Measurements from ENCODE around the gene DGKB.
"Not testable (repeated sequence)": the region's sequence is repeated elsewhere in the genome, so short reads cannot be mapped to it uniquely, and the experiment has no call there.

Gene DGKB

DNA sequence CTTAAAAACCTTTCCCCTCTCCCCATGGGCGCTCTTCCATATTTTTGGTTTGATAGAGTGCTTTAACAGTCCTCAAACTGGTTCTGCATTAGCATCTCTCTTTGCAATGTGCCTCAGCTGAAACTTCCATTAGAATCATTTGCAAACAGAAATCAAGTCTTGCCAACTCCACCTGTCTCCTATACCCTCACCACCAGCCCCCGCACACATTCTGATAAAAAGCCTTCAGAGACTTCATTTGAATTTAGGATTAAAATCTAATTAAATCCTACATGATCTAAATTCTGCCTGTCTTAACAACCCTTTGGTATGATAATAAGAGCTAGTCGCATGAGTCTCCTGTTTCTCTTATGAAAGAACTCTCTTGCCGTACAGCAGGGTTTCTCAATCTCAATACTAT, 528.2 kb downstream of the DGKB start:
- DNase-seq, result no peak

DNA sequence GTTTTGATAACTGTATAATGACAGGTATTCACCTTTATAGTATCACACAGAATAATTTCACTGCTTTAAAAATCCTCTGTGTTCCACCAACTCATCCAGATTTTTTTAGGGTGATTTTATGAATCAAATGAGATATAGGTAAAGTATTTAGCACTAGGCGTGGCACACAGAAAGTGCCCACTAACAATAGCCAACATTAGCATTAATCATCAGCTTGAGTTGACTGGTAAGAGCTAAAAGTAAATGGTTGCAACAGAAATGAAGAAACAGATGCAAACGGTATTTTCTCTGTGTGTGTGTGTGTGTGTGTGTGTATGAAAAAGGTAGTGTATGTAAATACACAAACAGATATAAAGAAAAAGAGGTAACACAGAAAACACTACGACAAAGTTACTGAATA, 534.3 kb downstream of the DGKB start:
- DNase-seq, result no peak

GRCh38 chr7:14351167-14351566, 551.4 kb downstream of the DGKB start:
- DNase-seq, result no peak

DNA sequence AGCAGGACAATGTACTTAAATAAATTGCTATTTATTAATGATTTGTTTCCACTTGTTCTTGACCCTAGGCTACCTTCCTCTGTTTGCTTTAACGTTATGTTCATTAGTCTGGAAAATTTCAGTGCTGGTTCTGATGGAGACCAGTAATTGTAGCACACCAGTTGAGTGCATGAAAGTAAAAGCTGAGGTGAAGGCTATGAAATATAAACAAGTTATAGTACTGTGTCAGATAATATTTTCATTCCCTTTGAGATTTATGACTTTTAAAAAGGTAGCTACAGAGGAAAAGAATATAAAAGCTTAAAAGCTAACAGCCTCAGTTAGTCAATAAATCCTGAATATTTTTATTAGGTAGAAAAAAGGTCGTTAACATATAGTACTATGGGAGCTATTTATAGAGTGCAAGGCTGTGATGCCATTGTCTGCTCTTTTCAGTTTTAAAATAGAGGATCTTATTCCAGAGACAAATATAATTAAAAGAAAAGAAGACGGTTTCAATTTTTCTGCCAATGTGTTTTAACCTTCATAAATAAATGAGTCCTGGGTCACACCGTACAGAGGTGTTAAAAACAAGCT, 561.3 kb downstream of the DGKB start:
- no peak for DNase-seq

GRCh38 chr7:14340393-14341074, 562.0 kb downstream of the DGKB start:
- DNase-seq, result no peak

- no peak for DNase-seq
Measured at GRCh38 chr7:14339861-14340260, 562.7 kb downstream of the DGKB start.

DNA sequence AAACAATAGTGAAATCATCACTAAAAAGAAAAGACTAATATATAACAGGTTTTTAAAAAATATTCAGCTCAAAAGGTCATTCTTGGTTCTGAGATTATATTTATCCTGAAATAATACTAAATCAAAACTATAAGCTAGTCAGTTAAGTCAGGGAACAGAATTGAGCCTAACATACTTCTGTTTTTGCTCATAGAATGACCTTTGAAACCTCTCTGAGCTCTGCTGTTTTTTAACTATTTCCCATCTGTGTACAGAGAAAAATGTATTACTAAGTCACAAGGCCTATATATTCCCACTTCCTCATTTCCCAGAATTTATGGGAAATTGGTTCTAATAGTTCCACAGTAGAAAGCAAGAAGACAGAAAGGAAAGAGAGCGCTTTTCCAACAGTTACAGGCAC, 566.3 kb downstream of the DGKB start:
- DNase-seq, result no peak

DNA sequence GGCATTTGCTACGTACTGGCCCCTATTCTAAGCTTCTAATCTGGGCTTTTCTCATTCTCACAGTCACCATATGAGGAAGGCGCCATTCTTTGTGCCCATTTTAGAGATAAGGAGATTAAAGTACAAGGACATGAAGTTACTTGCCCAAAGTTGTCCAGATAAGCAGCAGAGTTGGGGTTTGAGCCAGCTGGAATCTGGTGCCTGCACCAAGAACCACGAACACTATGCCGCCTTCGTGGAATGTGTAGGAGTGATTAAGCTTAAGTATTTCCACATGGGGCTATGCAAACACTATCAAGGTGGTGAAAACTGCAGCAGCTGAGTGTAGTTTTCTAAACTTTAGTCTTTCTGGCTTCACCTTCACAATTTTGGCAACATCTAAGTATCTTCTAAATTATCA, 570.4 kb downstream of the DGKB start:
- DNase-seq, result no peak

GRCh38 chr7:14324767-14325166, 577.8 kb downstream of the DGKB start:
- DNase-seq, result no peak

DNA sequence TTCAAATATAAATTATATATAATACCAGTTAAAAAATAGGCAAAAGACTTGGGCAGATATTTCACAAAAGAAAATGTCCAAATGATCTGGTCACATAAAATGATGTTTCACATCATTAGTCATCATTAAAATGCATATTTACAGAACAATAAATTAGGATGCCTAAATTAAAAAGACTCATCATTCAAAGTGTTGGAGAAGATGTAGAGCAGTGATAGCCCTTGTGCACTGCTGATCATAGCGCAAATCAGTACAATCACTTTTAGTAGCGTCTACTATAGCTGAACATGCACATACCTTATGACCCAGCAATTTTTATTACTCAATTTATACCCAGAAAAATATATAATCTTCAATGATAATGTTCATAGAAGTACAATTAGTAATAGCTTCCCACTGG, 579.8 kb downstream of the DGKB start:
- DNase-seq, result no peak

DNA sequence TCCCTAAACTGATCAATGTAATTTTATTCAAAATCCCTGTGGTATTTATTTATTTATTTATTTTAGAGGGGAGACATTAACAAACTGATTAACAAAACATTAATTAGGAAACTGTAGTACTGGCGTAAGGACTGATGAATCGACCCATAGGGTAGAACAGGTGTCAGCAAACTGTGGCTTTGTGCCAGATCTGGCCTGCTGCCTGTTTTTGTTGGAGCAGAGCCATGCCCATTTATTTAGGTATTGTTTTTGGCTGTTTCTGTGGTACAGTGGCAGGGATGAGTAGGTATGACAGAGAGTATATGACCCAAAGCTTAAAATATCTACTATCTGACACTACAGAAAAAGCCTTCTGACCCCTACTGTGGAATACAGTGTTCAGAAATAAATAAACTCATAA, 580.6 kb downstream of the DGKB start:
- no peak for DNase-seq

- DNase-seq, result no peak
Measured at GRCh38 chr7:14309432-14309831, 593.1 kb downstream of the DGKB start.

DNA sequence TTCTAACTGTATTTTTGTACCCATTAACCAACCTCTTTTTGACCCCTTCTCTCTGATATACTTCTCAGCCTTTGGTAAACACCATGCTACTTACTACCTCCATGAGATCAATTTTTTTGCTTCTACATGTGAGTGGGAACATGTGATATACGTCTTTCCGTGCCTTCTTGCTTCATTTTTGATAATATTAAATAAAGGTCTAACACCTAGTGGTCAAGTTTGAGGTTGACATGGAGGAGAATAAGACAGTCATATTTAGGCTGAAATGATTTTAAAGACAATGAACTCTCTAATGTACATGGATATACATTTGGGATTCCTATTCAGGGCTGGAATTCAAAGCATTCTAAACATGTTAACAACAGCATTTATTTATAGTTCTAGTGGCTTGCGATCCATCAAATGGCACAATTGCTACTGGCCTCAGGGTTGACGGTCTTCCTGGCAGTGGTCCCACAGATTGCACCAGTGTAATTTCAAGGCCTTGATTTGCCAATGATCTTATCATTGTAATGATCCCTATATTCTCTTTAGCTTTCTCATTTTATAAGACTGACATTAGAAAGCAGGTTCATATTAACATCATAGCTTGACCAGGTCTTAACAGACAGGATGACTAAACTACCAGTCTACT, 597.2 kb downstream of the DGKB start:
- no peak for DNase-seq

GRCh38 chr7:14303536-14303935, 599.0 kb downstream of the DGKB start:
- DNase-seq, result no peak

DNA sequence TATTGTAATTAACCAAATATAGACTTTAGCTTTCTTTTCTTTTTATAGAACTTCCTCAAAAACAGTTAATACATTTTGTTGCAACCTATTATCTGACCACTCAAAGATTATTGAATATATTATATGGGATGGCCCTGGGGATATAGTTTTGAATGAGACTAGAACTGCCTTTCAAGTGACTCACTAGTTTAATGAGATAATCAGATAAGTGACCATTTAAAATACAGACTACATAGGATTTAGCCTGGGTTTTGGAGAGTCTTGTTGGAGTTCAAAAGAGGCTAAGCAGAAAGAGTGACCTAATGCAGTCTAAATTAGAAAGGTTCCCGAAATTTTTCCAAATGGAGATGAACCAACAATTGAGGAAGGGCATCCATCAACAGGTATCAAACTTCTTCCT, 607.9 kb downstream of the DGKB start:
- DNase-seq, result no peak

GRCh38 chr7:14293434-14293833, 609.1 kb downstream of the DGKB start:
- DNase-seq, result no peak

GRCh38 chr7:14292737-14293136, 609.8 kb downstream of the DGKB start:
- no peak for DNase-seq

GRCh38 chr7:14289957-14290356, 612.6 kb downstream of the DGKB start:
- no peak for DNase-seq

GRCh38 chr7:14288701-14289100, 613.9 kb downstream of the DGKB start:
- DNase-seq, result no peak

- no peak for DNase-seq
Measured at GRCh38 chr7:14287398-14287797, 615.2 kb downstream of the DGKB start.

GRCh38 chr7:14286036-14286435, 616.5 kb downstream of the DGKB start:
- no peak for DNase-seq

DNA sequence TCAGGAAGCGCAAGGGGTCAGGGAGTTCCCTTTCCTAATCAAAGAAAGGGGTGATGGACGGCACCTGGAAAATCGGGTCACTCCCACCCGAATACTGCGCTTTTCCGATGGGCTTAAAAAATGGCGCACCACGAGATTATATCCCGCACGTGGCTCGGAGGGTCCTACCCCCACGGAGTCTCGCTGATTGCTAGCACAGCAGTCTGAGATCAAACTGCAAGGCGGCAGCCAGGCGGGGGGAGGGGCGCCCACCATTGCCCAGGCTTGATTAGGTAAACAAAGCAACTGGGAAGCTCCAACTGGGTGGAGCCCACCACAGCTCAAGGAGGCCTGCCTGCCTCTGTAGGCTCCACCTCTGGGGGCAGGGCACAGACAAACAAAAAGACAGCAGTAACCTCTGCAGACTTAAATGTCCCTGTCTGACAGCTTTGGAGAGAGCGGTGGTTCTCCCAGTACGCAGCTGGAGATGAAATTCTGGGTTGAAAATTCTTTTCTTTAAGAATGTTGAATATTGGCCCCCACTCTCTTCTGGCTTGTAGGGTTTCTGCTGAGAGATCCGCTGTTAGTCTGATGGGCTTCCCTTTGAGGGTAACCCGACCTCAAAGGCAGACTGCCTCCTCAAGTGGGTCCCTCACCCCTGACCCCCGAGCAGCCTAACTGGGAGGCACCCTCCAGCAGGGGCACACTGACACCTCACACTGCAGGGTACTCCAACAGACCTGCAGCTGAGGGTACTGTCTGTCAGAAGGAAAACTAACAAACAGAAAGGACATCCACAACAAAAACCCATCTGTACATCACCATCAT, 623.3 kb downstream of the DGKB start:
- DNase-seq, result not testable (repeated sequence)

DNA sequence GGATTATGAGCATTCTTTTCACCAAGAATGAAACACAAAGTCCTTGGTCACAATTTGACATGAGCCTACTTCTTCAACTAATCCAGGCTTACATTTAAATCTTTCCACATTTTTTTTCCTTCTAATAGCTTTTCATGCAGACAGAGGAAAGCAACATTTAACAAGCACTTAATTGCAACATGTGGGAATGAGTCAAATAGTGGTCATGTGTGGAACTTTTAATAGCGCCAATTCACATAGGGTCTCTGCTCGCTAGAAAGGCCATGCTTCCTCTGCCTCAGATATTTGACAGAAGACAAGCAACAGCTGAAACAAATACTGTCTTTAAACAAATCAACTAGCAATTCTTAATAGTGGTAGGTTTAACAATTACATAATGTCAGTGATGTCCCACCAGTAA, 627.2 kb downstream of the DGKB start:
- DNase-seq, result no peak

GRCh38 chr7:14271441-14271840, 631.1 kb downstream of the DGKB start:
- DNase-seq, result no peak

Data from activated T-cell treated with anti-CD3 and anti-CD28 coated beads, Interleukin-2, amount 50 U/mL, for 48 hours (primary cell).